SK-N-SH (cell line): ENCODE data around the gene HSF2. TPM values are rescaled to one million over a fixed set of nuclear protein-coding genes. Genes with fewer than 3 reads are reported as not detected.

Source experiments
- CTCF ChIA-PET: fragments of 300-600, 350-600 bp; formaldehyde crosslinking; extraction: SDS; loops from one replicate; lab custom pipeline; 2021; lab: Yijun Ruan, JAX
- POLR2A ChIA-PET: fragments of 350-600 bp; sonication (Branson Sonifier 250); formaldehyde crosslinking; extraction: SDS; loops from one replicate; lab custom pipeline; 2020; ENCODE audit warnings: antibody characterized with exemption, inconsistent platforms; lab: Yijun Ruan, JAX
- DNase-seq: peaks from one replicate; pipeline ENCODE4 v3.0.0; 2012
- H2AFZ ChIP-seq: fragments of 200-600 bp; sonication (generic); 2 replicates; pipeline ENCODE4 v1.8.1; 2016; ENCODE audit warnings: antibody characterized with exemption, mild to moderate bottlenecking, low read depth
- H3F3A ChIP-seq: fragments of 200-600 bp; sonication (generic); replicated peaks from 2 replicates; pipeline ENCODE3; 2016; ENCODE audit warnings: antibody characterized with exemption, mild to moderate bottlenecking; ENCODE audit not compliant: insufficient read depth
- H3K27ac ChIP-seq, 2 experiments: fragments of 200-500 bp in 1 of 2; fragments of 200-600 bp in 1 of 2; sonication (Bioruptor generic) in 1 of 2; sonication (generic), shearing (Covaris generic) in 1 of 2; 2 replicates each; pipeline versions ENCODE4 v1.5.1 to v1.6.1; 2014 to 2016; ENCODE audit warnings: low read depth in 2 of 2, inconsistent platforms in 1 of 2, low read length in 1 of 2, mild to moderate bottlenecking in 1 of 2, mixed read lengths in 1 of 2
- H3K27me3 ChIP-seq: fragments of 200-600 bp; sonication (generic), shearing (Covaris generic); 2 replicates; pipeline ENCODE4 v1.6.1; 2016; ENCODE audit warnings: mixed run types; ENCODE audit not compliant: insufficient read depth
- H3K36me3 ChIP-seq, 2 experiments: fragments of 200-500 bp in 1 of 2; fragments of 200-600 bp in 1 of 2; sonication (Bioruptor generic) in 1 of 2; sonication (generic) in 1 of 2; replicated peaks in 1 of 2; 2 replicates each; pipeline versions ENCODE3 to v1.5.1; 2014 to 2016; ENCODE audit warnings: low read length in 1 of 2, mild to moderate bottlenecking in 1 of 2; ENCODE audit not compliant: insufficient read depth in 2 of 2, control insufficient read depth in 1 of 2
- H3K4me1 ChIP-seq, 2 experiments: fragments of 200-500 bp in 1 of 2; fragments of 200-600 bp in 1 of 2; sonication (Bioruptor generic) in 1 of 2; sonication (generic), shearing (Covaris generic) in 1 of 2; 2 replicates each; pipeline versions ENCODE4 v1.5.1 to v1.6.1; 2014 to 2016; ENCODE audit warnings: low read depth in 1 of 2, low read length in 1 of 2, mixed run types in 1 of 2; ENCODE audit not compliant: insufficient read depth in 2 of 2, control insufficient read depth in 1 of 2
- H3K4me2 ChIP-seq: fragments of 200-600 bp; sonication (generic), shearing (Covaris generic); 2 replicates; pipeline ENCODE4 v1.6.1; 2017; ENCODE audit warnings: mixed run types
- H3K4me3 ChIP-seq, 2 experiments: fragments of 200-500 bp in 1 of 2; fragments of 200-600 bp in 1 of 2; sonication (Bioruptor generic) in 1 of 2; sonication (generic), shearing (Covaris generic) in 1 of 2; 2 replicates each; pipeline versions ENCODE4 v1.5.1 to v1.8.1; 2014 to 2016; ENCODE audit warnings: low read depth in 2 of 2, inconsistent platforms in 1 of 2, low read length in 1 of 2, mild to moderate bottlenecking in 1 of 2, mixed read lengths in 1 of 2, moderate library complexity in 1 of 2
- H3K79me2 ChIP-seq: fragments of 200-600 bp; sonication (generic); 2 replicates; pipeline ENCODE4 v1.8.1; 2017; ENCODE audit warnings: mild to moderate bottlenecking; ENCODE audit not compliant: insufficient read depth
- H3K9ac ChIP-seq: fragments of 200-600 bp; sonication (generic); 2 replicates; pipeline ENCODE4 v1.6.1; 2017; ENCODE audit warnings: mixed run types
- H3K9me2 ChIP-seq: fragments of 200-600 bp; sonication (generic); 2 replicates; pipeline ENCODE4 v1.6.1; 2017; ENCODE audit warnings: mixed run types
- H3K9me3 ChIP-seq: fragments of 200-600 bp; sonication (generic); 2 replicates; pipeline ENCODE4 v1.6.1; 2017; ENCODE audit warnings: mixed run types, mild to moderate bottlenecking, moderate library complexity
- H4K20me1 ChIP-seq: fragments of 200-600 bp; sonication (generic); 2 replicates; pipeline ENCODE4 v1.6.1; 2017; ENCODE audit warnings: mild to moderate bottlenecking, mixed run types; ENCODE audit not compliant: insufficient read depth
- ELF1 ChIP-seq: IDR thresholded peaks from 2 replicates; pipeline ENCODE4 v1.4.0; 2012
- EP300 ChIP-seq, 2 experiments: IDR thresholded peaks; 2 replicates each; pipeline versions ENCODE4 v1.4.0 to v1.6.1; 2012; ENCODE audit warnings: borderline replicate concordance in 1 of 2, low read depth in 1 of 2, low read length in 1 of 2
- EZH2phosphoT487 ChIP-seq: fragments of 200-600 bp; sonication (generic); IDR thresholded peaks from 2 replicates; pipeline ENCODE4 v1.6.1; 2017; ENCODE audit warnings: low read depth, mixed run types, mild to moderate bottlenecking, antibody characterized with exemption, moderate library complexity, borderline replicate concordance
- FOSL2 ChIP-seq: IDR thresholded peaks from 2 replicates; pipeline ENCODE4 v1.4.0; 2012; ENCODE audit warnings: low read depth, mild to moderate bottlenecking, moderate library complexity, borderline replicate concordance
- FOXJ3 ChIP-seq: sonication (generic); formaldehyde crosslinking; IDR thresholded peaks from 2 replicates; pipeline ENCODE4 v1.5.1; 2020; ENCODE audit warnings: mild to moderate bottlenecking, missing genetic modification reagents
- FOXM1 ChIP-seq: IDR thresholded peaks from 2 replicates; pipeline ENCODE4 v1.4.0; 2012; ENCODE audit warnings: low read depth, mild to moderate bottlenecking
- GABPA ChIP-seq: IDR thresholded peaks from 2 replicates; pipeline ENCODE4 v1.4.0; 2012; ENCODE audit warnings: low read depth, mild to moderate bottlenecking
- JUND ChIP-seq: IDR thresholded peaks from 2 replicates; pipeline ENCODE4 v1.4.0; 2012
- MEF2A ChIP-seq: IDR thresholded peaks from 2 replicates; pipeline ENCODE4 v1.4.0; 2012; ENCODE audit warnings: low read depth, borderline replicate concordance
- NRF1 ChIP-seq: IDR thresholded peaks from 2 replicates; pipeline ENCODE4 v1.6.1; 2012; ENCODE audit warnings: low read depth, mild to moderate bottlenecking, low read length
- RCOR1 ChIP-seq: fragments of 150-350 bp; IDR thresholded peaks from 2 replicates; pipeline ENCODE4 v1.6.1; 2017; ENCODE audit warnings: antibody characterized with exemption, low read length
- REST ChIP-seq: IDR thresholded peaks from 2 replicates; pipeline ENCODE4 v1.6.1; 2012; ENCODE audit warnings: mild to moderate bottlenecking, low read depth, low read length, moderate library complexity
- RXRA ChIP-seq: IDR thresholded peaks from 2 replicates; pipeline ENCODE4 v1.4.0; 2012; ENCODE audit warnings: low read depth, mild to moderate bottlenecking, borderline replicate concordance
- SIN3A ChIP-seq: IDR thresholded peaks from 2 replicates; pipeline ENCODE4 v1.6.1; 2012; ENCODE audit warnings: low read depth, mild to moderate bottlenecking, low read length, moderate library complexity, borderline replicate concordance
- TEAD4 ChIP-seq: IDR thresholded peaks from 2 replicates; pipeline ENCODE4 v1.4.0; 2012; ENCODE audit warnings: mild to moderate bottlenecking, borderline replicate concordance; ENCODE audit not compliant: insufficient read depth
- WGBS: methylation state at CpG from one replicate; pipeline ENCODE4 v1.1.6; 2017; ENCODE audit warnings: low lambda C conversion rate; 5-methylcytosine and 5-hydroxymethylcytosine counted together
- polyA plus RNA-seq, 3 experiments: library from polyadenylated mRNA; depleted of rRNA; stranded (reverse); fragments of >200 nt; gene quantifications; 2 replicates each; pipeline ENCODE4 v1.2.3, GENCODE V29; 2012
- TF ChIP-seq, protein P1 (sequence below): fragments of 150-350 bp; IDR thresholded peaks from 2 replicates; pipeline ENCODE4 v1.6.1; 2016; ENCODE audit warnings: mild to moderate bottlenecking, low read depth, low read length
- TF ChIP-seq, protein P2 (sequence below): fragments of 200-600 bp; sonication (generic); IDR thresholded peaks from 2 replicates; pipeline ENCODE4 v1.6.1; 2017; ENCODE audit warnings: antibody characterized with exemption, mild to moderate bottlenecking, moderate library complexity
- TF ChIP-seq, protein P3 (sequence below): IDR thresholded peaks from 2 replicates; pipeline ENCODE4 v1.4.0; 2012; ENCODE audit warnings: low read depth
- TF ChIP-seq, protein P4 (sequence below): IDR thresholded peaks from 2 replicates; pipeline ENCODE4 v1.4.0; 2012; ENCODE audit warnings: low read depth, borderline replicate concordance

Gene HSF2
- polyA plus RNA-seq, 1 of the 3 experiments (the other 2 are of a cell fraction), result 22.2 TPM

- Histone ChIP-seq H3K36me3 (peaks cover 87 to 92% of the 10 kb centered on the region in 2 experiments), H3K4me1 (no peaks in the 10 kb centered on the region; a peak in 1 of 4 replicates), H3K4me3 (no peak overlapping the region), H3K27ac (no peak overlapping the region; a peak in 1 of 4 replicates), H3K9me3 (no peaks in the 10 kb centered on the region), H3F3A (peaks cover 3% of the 10 kb centered on the region), H3K4me2 (no peak overlapping the region), H4K20me1 (peaks cover 15% of the 10 kb centered on the region; the same call in 1 of the 2 replicates), H3K27me3 (no peaks in the 10 kb centered on the region), H3K79me2 (peaks cover 16% of the 10 kb centered on the region), H2AFZ (no peak overlapping the region), H3K9ac (no peak overlapping the region), H3K9me2 (no peaks in the 10 kb centered on the region)
- POLR2A ChIA-PET, result no interaction called here
- CTCF ChIA-PET, result interaction anchor here (0.9 to 1.2 kb wide), 2 partner anchors 36 to 39 kb away, joined by 3 read pairs; no protein-coding TSS in a partner anchor
- WGBS, result 84% methylated on average over 1 of the region's 1 CpG
- DNase-seq, result no peak
- TF ChIP-seq ELF1, result no peak
- no peak for TF ChIP-seq RCOR1
- TF ChIP-seq, protein P1, sequence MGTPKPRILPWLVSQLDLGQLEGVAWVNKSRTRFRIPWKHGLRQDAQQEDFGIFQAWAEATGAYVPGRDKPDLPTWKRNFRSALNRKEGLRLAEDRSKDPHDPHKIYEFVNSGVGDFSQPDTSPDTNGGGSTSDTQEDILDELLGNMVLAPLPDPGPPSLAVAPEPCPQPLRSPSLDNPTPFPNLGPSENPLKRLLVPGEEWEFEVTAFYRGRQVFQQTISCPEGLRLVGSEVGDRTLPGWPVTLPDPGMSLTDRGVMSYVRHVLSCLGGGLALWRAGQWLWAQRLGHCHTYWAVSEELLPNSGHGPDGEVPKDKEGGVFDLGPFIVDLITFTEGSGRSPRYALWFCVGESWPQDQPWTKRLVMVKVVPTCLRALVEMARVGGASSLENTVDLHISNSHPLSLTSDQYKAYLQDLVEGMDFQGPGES, result no peak
- TF ChIP-seq FOSL2, result no peak
- TF ChIP-seq TEAD4, result no peak
- TF ChIP-seq EZH2phosphoT487, result no peak
- no peak for TF ChIP-seq NRF1
- TF ChIP-seq, protein P2, sequence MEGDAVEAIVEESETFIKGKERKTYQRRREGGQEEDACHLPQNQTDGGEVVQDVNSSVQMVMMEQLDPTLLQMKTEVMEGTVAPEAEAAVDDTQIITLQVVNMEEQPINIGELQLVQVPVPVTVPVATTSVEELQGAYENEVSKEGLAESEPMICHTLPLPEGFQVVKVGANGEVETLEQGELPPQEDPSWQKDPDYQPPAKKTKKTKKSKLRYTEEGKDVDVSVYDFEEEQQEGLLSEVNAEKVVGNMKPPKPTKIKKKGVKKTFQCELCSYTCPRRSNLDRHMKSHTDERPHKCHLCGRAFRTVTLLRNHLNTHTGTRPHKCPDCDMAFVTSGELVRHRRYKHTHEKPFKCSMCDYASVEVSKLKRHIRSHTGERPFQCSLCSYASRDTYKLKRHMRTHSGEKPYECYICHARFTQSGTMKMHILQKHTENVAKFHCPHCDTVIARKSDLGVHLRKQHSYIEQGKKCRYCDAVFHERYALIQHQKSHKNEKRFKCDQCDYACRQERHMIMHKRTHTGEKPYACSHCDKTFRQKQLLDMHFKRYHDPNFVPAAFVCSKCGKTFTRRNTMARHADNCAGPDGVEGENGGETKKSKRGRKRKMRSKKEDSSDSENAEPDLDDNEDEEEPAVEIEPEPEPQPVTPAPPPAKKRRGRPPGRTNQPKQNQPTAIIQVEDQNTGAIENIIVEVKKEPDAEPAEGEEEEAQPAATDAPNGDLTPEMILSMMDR, result no peak
- TF ChIP-seq, protein P3, sequence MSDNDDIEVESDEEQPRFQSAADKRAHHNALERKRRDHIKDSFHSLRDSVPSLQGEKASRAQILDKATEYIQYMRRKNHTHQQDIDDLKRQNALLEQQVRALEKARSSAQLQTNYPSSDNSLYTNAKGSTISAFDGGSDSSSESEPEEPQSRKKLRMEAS, result no peak
- no peak for TF ChIP-seq FOXJ3 (CRISPR knock-in tag)
- no peak for TF ChIP-seq EP300 (IDR thresholded peaks at IDR 0.05; ENCODE audit: borderline replicate concordance in 1 of 2, low read depth in 1 of 2, low read length in 1 of 2)
- no peak for TF ChIP-seq GABPA
- no peak for TF ChIP-seq RXRA
- no peak for TF ChIP-seq JUND
- no peak for TF ChIP-seq MEF2A
- TF ChIP-seq SIN3A, result no peak
- no peak for TF ChIP-seq FOXM1
- TF ChIP-seq, protein P4, sequence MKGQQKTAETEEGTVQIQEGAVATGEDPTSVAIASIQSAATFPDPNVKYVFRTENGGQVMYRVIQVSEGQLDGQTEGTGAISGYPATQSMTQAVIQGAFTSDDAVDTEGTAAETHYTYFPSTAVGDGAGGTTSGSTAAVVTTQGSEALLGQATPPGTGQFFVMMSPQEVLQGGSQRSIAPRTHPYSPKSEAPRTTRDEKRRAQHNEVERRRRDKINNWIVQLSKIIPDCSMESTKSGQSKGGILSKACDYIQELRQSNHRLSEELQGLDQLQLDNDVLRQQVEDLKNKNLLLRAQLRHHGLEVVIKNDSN, result no peak
- no peak for TF ChIP-seq REST
These were observed 53.1 kb downstream of the HSF2 start for GRCh38 chr6:122452509-122452908.
